ENCODE data around the gene CEACAM18. TPM values are rescaled to one million over a fixed set of nuclear protein-coding genes. Genes with fewer than 3 reads are reported as not detected.

Gene CEACAM18
- total and polyA plus RNA-seq, 2 of the 8 experiments (the other 6 are each of a cell fraction or from before 2014, with no cell fraction given), result not detected

GRCh38 chr19:51468545-51468920, 9.8 kb upstream of the CEACAM18 start (continued):
- no peak for TF ChIP-seq SP2 (IDR thresholded peaks at IDR 0.05; ENCODE audit: low read length)
- no peak for TF ChIP-seq HDAC2 (IDR thresholded peaks at IDR 0.05; ENCODE audit: borderline replicate concordance in 1 of 2, low read depth in 2 of 2, low read length in 2 of 2)

Measured in H1 (cell line).